DMS114 treated with DMSO at 0.1 percent for 48 hours (cell line): ENCODE measurements around the gene MEGF6.

ENCODE experiments used
- DNase-seq: peaks from one replicate; lab custom pipeline; 2025; ENCODE audit not compliant: unreplicated experiment; lab: John Stamatoyannopoulos, UW

Gene MEGF6

DNA sequence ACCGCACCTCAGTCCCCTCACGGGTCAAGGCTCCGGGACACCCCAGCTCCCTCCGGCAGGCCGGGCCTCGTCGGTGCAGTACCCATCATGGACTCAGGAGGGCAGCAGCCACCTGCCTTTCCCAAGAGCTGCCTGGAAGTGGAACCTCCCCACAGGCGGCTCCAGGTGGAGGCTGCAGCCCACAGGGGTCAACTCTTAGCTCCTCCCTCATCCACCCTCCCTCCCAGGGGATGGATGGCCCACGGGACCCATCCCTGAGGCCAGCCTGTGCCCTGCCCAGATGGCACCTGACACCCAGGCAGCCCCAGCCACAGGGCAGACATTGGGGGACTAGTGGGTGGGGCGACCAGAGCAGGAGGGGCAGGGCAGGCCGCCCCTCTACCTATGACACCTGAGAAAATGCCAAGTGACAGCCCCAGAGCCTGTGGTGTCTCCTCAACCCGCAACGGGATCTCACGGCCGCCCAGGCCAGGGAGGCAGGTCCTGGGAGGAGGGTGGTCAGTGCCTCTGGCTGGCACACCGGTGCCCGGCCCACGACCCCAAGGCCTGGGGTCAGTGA, 158.0 kb downstream of the MEGF6 start:
- DNase-seq, result peak; percentile 26

DNA sequence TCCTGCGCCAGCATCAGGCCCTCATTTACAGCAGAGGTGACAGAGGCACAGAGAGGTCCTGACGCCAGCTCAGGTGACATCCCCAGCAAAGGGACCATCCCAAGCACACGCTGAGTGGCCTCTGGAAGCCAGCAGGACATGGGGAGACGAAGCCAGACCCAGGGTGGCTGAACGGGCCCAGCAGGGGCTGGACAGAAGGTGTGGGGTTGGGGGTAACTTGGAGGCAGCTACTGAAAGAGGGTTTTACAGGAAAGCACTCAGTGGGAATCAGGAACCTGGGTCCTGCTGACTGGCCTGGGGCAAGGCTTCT, 158.5 kb downstream of the MEGF6 start:
- no peak for DNase-seq

DNA sequence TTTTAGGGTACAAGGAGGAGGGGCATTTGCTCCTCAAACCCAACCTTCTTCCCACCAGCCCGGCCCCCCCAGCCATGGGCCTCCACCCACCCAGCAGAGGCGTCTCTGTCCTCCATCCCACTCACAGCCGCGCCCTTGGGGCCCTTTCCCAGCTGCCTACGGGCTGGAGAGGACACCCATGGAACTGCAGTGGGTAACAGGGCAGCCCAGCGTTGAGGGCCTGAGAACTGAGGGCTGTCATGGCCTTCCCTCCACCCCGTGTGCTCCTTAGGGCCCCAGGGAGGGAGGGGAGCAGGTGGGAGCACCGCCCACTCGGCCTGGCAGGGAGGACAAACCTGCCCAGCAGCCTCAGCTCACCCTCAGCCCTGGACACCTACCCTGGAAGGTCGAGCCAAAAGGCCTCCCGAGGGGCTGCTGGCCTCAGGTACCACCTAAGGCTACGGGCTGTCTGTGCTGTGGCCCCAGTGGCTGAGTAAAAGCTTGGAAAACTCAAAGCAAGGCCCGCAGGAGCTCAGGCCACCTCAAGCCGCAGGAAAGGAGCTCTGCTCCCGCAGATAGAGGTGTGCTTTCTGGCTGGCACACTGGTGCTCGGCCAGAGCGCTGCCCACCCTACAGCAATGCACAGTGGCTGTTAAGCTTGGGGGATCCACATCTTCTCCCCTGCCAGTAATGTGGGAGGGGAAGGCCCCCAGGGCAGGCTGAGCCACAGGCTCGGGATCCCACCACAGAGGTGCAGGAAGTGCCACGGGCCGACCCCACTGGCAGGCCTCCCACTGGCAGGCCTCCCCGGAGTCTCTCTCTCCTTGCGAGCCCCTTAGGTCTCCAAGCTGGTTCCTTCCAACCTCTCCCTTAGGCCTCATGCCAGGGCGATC, 159.1 kb downstream of the MEGF6 start:
- no peak for DNase-seq

DNA sequence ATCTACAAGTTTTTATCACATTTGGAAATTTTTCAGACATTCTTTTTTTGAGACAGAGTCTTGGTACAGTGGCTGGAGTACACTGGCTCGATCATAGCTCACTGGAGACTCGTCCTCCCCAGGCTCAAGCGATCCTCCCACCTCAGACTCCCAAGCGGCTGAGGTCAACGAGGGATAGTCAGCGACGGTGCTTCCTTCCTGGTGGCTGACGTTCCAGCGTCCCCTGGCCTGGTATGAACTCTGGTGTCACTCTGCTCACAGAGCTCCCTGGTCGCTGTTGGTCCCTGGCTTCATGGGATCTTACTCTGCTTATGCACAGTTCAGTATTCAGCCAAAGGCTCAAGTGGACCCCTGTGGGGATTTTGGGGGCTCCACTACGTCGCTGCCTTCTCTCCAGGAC, 160.3 kb downstream of the MEGF6 start:
- DNase-seq, result no peak

DNA sequence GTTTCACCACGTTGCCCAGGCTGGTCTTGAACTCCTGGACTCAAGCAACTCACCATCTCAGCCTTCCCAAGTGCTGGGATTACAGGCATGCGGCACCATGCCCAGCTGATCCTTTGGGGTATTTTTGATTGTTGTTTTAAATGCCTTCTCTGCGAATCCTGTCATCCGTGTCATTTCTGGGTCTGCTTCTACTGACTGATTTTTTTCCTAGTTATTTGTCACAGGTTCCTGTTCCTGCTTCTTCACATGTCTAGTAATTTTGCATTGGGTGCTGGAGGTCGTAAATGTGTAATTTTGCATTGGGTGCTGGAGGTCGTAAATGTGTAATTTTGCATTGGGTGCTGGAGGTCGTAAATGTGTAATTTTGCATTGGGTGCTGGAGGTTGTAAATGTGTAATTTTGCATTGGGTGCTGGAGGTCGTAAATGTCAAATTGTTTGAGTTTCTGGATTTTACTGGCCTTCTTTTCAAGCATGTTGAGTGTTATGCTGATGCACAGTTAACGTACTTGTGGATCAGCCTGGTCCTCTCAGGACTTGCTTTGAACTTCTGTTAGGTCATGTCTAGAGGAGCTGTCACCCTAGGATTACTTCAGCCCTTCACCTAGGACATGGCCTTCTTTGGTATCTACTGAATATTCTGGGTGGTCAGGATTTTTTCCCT, 161.0 kb downstream of the MEGF6 start:
- DNase-seq, result no peak

DNA sequence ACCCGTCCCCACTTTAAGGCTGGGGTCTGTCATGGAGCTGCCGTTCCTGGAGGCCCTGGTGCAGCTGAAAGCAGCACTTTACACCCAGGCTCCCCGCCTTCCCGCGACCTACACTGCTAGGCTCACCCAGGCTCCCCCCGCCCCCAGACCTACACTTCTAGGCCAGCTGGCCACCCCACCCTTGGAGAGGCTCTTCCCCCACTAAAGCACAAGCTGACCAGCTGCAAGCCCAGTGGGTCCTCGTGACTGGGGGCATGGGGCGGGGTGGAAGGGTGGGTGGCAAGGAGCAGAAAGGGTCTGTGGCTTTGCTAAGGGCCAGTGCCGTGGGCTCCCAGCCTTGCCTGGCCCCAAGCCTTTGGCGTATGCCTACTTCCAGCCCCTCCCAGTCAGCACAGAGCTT, 166.6 kb downstream of the MEGF6 start:
- no peak for DNase-seq

DNA sequence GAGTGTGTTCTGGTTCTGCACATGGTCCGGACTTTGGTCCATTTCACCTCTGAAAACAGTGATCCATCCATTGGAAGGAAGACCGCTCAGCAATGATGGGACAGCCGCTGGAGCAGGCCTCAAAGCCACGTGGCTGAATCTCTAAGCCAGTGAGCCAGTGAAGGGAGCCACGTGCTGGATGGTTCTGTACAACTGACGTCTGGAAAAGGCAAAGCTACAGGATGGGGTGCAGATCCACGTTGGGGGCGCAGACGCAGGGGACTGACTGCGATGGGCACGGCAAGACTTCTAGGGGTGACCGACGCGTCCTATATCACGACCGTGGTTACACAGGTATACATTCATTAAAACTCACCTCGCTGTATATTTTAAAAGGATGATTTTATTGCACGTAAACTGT, 167.0 kb downstream of the MEGF6 start:
- no peak for DNase-seq

DNA sequence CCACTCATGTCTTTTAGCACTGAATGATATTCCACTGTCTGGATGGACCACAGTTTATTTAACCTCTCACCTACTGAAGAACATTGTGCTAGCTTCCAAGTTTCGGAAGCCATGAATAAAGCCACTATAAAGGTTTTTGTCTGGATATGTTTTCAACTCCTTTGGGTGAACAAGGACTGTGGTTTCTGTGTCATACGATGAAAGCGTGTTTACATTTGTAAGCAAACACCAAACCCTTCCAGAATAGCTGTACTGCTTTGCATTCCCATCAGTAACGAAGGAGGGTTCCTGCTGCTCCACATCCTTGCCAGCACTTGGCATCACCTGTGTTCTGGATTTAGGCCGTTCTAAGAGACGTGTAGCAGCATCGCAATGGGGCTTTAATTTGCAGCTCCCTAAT, 167.5 kb downstream of the MEGF6 start:
- no peak for DNase-seq

DNA sequence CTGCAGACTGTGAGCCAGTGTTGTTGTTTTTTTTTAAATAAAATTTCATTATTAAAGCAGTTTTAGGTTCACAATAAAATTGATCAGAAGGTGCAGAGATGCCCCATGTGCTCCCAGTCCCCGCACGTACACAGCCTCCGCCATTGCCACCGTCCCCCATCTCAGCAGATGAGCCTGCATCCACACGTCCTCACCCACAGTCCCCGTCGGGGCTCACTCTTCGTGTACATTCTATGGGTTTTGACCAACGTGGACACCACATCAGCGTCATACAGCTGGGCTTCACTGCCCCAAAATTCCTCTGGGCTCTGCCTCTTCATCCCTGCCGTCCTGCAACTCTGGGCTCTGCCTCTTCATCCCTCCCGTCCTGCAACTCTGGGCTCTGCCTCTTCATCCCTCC, 168.4 kb downstream of the MEGF6 start:
- DNase-seq, result no peak

DNA sequence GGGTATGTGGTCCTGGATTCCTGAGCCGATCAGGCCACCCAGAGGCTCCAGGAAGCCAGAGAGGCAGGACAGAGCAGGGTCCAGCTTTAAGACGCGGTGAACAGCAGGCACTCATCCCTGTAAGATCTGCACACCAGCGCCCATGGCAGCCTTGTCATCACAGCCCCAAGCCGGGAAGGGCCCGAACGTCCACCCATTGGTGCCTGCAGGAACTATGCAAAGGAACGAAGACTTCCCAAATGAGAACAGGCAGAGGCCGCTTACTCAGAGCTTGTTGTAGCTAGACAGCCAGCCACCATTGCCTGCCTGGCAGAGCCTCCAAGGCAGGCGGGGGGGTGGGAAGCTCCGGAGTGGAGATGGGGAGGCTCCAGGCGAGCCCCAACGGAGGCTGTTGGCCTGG, 169.0 kb downstream of the MEGF6 start:
- DNase-seq, result no peak

DNA sequence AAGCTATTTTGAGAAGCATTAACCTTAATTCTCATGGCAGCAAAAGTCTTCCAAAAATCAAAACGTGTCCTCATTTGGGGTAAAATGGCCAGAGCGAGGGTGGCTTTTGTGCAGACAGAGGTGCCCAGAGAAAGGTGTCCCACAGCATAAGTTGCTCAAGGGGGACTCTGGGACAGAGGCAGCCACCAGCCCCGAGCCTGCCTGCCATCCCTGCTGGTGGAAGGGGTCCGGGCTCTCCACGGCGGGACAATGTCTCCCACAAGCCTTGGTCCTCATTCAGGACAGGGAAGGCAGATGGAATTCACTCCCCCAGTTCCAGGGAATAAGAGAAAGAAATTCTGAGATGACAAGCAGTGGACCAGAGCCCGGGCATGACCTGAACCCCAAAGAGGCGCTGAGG, 169.4 kb downstream of the MEGF6 start:
- DNase-seq, result no peak

DNA sequence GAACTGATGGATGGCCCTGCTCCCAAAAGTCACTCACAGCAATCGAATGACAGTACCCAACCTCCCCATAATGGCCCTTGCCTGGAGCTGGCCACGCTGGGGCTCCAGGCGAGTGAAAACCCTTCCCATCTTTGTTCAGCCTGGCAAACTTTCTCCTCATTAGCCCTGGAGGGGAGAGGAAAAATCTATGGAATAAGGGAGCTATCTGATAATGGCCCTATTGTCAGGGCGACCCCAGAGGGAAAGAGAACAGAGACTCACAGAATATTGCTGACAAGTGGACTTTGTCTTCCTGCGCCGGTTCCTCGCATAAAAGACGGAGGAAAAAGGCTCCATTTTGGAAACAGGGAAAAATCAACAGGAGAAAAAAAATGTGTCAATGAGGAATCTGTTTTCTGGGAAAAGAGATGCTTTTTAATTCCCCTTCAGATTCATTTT, 169.9 kb downstream of the MEGF6 start:
- no peak for DNase-seq

DNA sequence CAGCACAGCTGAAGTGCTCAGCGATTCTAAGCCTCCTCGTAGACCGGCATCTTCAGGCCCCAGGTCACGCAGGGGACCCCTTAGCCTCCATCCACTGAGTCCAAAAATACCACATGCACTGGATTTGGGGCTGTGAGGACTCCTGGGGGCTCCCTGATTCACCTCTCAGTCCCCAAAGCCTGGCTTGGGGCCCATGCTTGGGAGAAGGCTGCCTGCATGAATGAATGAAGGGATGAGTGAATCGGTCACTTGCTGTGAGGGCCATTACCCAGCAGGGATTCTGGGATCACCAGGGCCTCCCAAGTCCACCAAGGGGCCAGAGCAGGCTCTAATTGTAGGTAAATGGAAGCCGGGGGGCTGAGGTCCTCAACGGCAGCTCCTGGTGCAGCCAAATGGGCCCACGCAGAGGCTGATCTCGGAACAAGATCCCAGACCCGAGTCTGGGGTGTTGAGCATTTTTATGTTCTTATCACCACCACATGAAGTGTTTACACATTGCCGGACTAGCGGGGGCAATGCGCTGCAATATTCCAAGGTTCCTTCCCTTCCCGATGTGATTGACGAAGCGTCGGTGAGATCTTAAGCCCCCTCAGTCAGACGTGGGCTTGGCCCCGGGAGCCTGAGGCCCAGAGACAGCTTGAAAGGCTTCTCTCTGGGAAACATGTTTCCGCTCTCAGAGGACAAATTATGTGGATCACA, 170.4 kb downstream of the MEGF6 start:
- no peak for DNase-seq

DNA sequence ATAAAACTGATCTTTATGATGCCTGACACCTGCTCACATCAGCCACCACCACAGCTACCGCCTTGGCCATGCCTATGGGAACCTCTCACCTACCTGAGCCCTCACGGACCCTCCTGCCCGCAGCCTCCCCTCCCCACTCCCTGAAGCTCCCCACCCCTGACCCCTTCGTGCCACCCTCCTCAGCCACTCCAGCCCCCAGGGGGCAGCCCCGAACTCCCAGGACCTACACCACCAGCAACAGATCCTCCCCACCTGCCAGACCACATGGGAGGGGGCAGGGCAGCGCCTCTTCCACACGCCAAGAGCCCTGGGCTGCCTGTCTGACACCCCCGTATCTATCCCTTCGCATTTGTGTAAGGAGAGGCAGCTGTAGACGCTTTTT, 171.0 kb downstream of the MEGF6 start:
- DNase-seq, result no peak
